ENCODE data around the gene PDIA2. TPM values are rescaled to one million over a fixed set of nuclear protein-coding genes. Genes with fewer than 3 reads are reported as not detected.

The PDIA2 gene
- total RNA-seq, 3 donors from 2014 or later: not detected

- H3K4me3 Mint-ChIP-seq: no peak overlapping the region
- no peaks in the 10 kb centered on the region for H3K27me3 Mint-ChIP-seq (ENCODE audit: low read depth)
- peaks cover 15% of the 10 kb centered on the region for H3K36me3 Mint-ChIP-seq (ENCODE audit: insufficient read depth)
- no peaks in the 10 kb centered on the region for H3K4me1 Mint-ChIP-seq (ENCODE audit: low read depth)
- no peaks in the 10 kb centered on the region for H3K9me3 Mint-ChIP-seq
- DNase-seq: no peak
- no peak for ATAC-seq
Observed at GRCh38 chr16:290681-291405, 7.9 kb downstream of the PDIA2 start.

GRCh38 chr16:291539-291938 is 8.6 kb downstream of the PDIA2 start:
- DNase-seq: no peak
- H3K4me1 Mint-ChIP-seq (ENCODE audit: low read depth): no peaks in the 10 kb centered on the region
- no peak overlapping the region for H3K4me3 Mint-ChIP-seq
- H3K9me3 Mint-ChIP-seq: no peaks in the 10 kb centered on the region
- H3K27me3 Mint-ChIP-seq (ENCODE audit: low read depth): no peaks in the 10 kb centered on the region
- H3K36me3 Mint-ChIP-seq (ENCODE audit: insufficient read depth): peaks cover 15% of the 10 kb centered on the region
- no peak for ATAC-seq

GRCh38 chr16:293043-293775 is 10.2 kb downstream of the PDIA2 start:
- Mint-ChIP-seq H3K4me3 (no peak overlapping the region), H3K9me3 (no peaks in the 10 kb centered on the region), H3K27me3 (ENCODE audit: low read depth) (no peaks in the 10 kb centered on the region), H3K36me3 (ENCODE audit: insufficient read depth) (peaks cover 9% of the 10 kb centered on the region), H3K4me1 (ENCODE audit: low read depth) (no peaks in the 10 kb centered on the region)
- ATAC-seq (no peak), DNase-seq (no peak)

- Mint-ChIP-seq H3K4me3 (no peak overlapping the region), H3K27me3 (ENCODE audit: low read depth) (no peaks in the 10 kb centered on the region), H3K4me1 (ENCODE audit: low read depth) (no peaks in the 10 kb centered on the region), H3K9me3 (no peaks in the 10 kb centered on the region), H3K36me3 (ENCODE audit: insufficient read depth) (peaks cover 6% of the 10 kb centered on the region)
- DNase-seq (no peak), ATAC-seq (no peak)
Observed at GRCh38 chr16:296276-296675, 13.3 kb downstream of the PDIA2 start.

- Mint-ChIP-seq H3K4me3 (no peak overlapping the region), H3K4me1 (ENCODE audit: low read depth) (no peaks in the 10 kb centered on the region), H3K9me3 (no peaks in the 10 kb centered on the region), H3K36me3 (ENCODE audit: insufficient read depth) (peaks cover 6% of the 10 kb centered on the region), H3K27me3 (ENCODE audit: low read depth) (no peaks in the 10 kb centered on the region)
- ATAC-seq: no peak
- DNase-seq: no peak
Observed at GRCh38 chr16:296806-297510, 14.0 kb downstream of the PDIA2 start.

GRCh38 chr16:297832-298231 is 14.9 kb downstream of the PDIA2 start:
- H3K36me3 Mint-ChIP-seq (ENCODE audit: insufficient read depth): peaks cover 4% of the 10 kb centered on the region
- DNase-seq (no peak), ATAC-seq (no peak)
- no peak overlapping the region for H3K4me3 Mint-ChIP-seq
- no peaks in the 10 kb centered on the region for H3K27me3 Mint-ChIP-seq (ENCODE audit: low read depth)
- no peaks in the 10 kb centered on the region for H3K4me1 Mint-ChIP-seq (ENCODE audit: low read depth)
- no peaks in the 10 kb centered on the region for H3K9me3 Mint-ChIP-seq

GRCh38 chr16:301235-301634 is 18.3 kb downstream of the PDIA2 start:
- Mint-ChIP-seq H3K4me1 (ENCODE audit: low read depth) (peaks cover 3% of the 10 kb centered on the region), H3K27me3 (ENCODE audit: low read depth) (no peaks in the 10 kb centered on the region), H3K36me3 (ENCODE audit: insufficient read depth) (peaks cover 8% of the 10 kb centered on the region), H3K9me3 (no peaks in the 10 kb centered on the region), H3K4me3 (no peak overlapping the region)
- DNase-seq: no peak
- no peak for ATAC-seq

- no peak overlapping the region for H3K4me3 Mint-ChIP-seq
Observed at GRCh38 chr16:301950-302349, 19.0 kb downstream of the PDIA2 start.

GRCh38 chr16:303760-304505 is 21.0 kb downstream of the PDIA2 start:
- DNase-seq (no peak), ATAC-seq (no peak)
- H3K9me3 Mint-ChIP-seq: no peaks in the 10 kb centered on the region
- H3K4me1 Mint-ChIP-seq (ENCODE audit: low read depth): peaks cover 3% of the 10 kb centered on the region
- no peak overlapping the region for H3K4me3 Mint-ChIP-seq
- no peaks in the 10 kb centered on the region for H3K27me3 Mint-ChIP-seq (ENCODE audit: low read depth)
- H3K36me3 Mint-ChIP-seq (ENCODE audit: insufficient read depth): peaks cover 14% of the 10 kb centered on the region

More at GRCh38 chr16:301950-302349, 19.0 kb downstream of the PDIA2 start:
- Mint-ChIP-seq H3K36me3 (ENCODE audit: insufficient read depth) (peaks cover 12% of the 10 kb centered on the region), H3K27me3 (ENCODE audit: low read depth) (no peaks in the 10 kb centered on the region), H3K4me1 (ENCODE audit: low read depth) (peaks cover 3% of the 10 kb centered on the region), H3K9me3 (no peaks in the 10 kb centered on the region)
- ATAC-seq: no peak
- no peak for DNase-seq

GRCh38 chr16:305916-306626 is 23.1 kb downstream of the PDIA2 start:
- DNase-seq: no peak
- H3K4me3 Mint-ChIP-seq: no peak overlapping the region
- peaks cover 9% of the 10 kb centered on the region for H3K4me1 Mint-ChIP-seq (ENCODE audit: low read depth)
- H3K27me3 Mint-ChIP-seq (ENCODE audit: low read depth): no peaks in the 10 kb centered on the region
- ATAC-seq: no peak
- peaks cover 15% of the 10 kb centered on the region for H3K36me3 Mint-ChIP-seq (ENCODE audit: insufficient read depth)
- no peaks in the 10 kb centered on the region for H3K9me3 Mint-ChIP-seq

- Mint-ChIP-seq H3K36me3 (ENCODE audit: insufficient read depth) (peaks cover 15% of the 10 kb centered on the region), H3K27me3 (ENCODE audit: low read depth) (no peaks in the 10 kb centered on the region), H3K4me3 (no peak overlapping the region), H3K9me3 (no peaks in the 10 kb centered on the region), H3K4me1 (ENCODE audit: low read depth) (peaks cover 9% of the 10 kb centered on the region)
- ATAC-seq (no peak), DNase-seq (no peak)
Observed at GRCh38 chr16:306911-307370, 24.0 kb downstream of the PDIA2 start.

GRCh38 chr16:307691-308312 is 24.8 kb downstream of the PDIA2 start:
- Mint-ChIP-seq H3K9me3 (no peaks in the 10 kb centered on the region), H3K36me3 (ENCODE audit: insufficient read depth) (peaks cover 20% of the 10 kb centered on the region), H3K27me3 (ENCODE audit: low read depth) (no peaks in the 10 kb centered on the region), H3K4me1 (ENCODE audit: low read depth) (peaks cover 9% of the 10 kb centered on the region), H3K4me3 (no peak overlapping the region)
- ATAC-seq (no peak), DNase-seq (no peak)

GRCh38 chr16:309476-309875 is 26.5 kb downstream of the PDIA2 start:
- H3K4me1 Mint-ChIP-seq (ENCODE audit: low read depth): peaks cover 6% of the 10 kb centered on the region

More at GRCh38 chr16:309476-309875, 26.5 kb downstream of the PDIA2 start:
- Mint-ChIP-seq H3K4me3 (no peak overlapping the region), H3K36me3 (ENCODE audit: insufficient read depth) (peaks cover 17% of the 10 kb centered on the region), H3K27me3 (ENCODE audit: low read depth) (no peaks in the 10 kb centered on the region), H3K9me3 (no peaks in the 10 kb centered on the region)
- DNase-seq: no peak
- ATAC-seq: no peak
